Middle frontal gyrus (tissue), 1 donor: ENCODE measurements around the gene TWNK.

ENCODE experiments used
- DNase-seq: peaks from one replicate; pipeline ENCODE4 v3.0.0-alpha.2; 2015; ENCODE audit warnings: low spot score; ENCODE audit errors: extremely low spot score

The TWNK gene

DNA sequence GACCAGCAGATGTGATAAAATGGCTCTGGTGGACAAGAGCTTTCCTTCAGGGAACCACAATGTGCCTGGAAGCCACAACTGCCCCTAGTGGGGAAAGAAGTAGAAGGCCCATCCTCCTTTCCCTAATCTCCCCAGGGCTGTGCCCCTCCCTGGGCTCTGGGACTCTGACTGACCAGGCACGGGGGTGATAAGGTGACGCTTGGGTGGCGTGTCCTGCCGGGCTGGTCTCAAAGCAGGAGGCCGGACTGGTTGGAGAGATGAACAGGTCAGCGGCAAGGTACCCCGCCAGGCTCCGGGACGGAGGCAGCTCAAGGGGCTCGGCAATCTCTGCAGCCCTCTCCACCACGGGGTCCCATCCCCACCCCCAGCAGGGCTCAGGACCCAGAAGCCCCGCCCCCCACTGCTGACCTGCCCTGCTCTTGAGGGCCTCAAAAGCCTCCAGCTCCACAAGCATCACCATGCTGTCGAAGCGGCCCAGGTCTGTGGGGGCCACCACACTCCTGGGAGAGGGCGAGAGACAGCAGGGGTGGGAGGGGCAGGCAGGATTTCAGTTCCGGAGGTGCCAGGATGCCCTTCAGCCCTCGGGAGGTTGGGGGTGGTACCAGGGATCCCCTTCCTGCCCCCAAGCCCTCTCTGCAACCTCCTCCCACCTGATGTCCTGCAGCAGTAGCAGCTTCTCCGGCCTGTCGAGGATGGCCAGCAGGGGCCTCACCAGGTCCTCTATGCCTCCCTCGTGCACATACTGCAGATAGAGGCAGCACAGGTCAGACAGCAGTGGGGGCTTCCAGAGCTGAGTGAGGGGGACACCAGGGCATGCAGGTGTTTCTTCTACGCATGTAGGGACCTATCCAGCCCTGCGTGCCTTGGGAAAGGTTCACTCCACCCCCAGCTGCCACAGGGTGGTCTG, 24.4 kb downstream of the TWNK start:
- DNase-seq, result no peak

DNA sequence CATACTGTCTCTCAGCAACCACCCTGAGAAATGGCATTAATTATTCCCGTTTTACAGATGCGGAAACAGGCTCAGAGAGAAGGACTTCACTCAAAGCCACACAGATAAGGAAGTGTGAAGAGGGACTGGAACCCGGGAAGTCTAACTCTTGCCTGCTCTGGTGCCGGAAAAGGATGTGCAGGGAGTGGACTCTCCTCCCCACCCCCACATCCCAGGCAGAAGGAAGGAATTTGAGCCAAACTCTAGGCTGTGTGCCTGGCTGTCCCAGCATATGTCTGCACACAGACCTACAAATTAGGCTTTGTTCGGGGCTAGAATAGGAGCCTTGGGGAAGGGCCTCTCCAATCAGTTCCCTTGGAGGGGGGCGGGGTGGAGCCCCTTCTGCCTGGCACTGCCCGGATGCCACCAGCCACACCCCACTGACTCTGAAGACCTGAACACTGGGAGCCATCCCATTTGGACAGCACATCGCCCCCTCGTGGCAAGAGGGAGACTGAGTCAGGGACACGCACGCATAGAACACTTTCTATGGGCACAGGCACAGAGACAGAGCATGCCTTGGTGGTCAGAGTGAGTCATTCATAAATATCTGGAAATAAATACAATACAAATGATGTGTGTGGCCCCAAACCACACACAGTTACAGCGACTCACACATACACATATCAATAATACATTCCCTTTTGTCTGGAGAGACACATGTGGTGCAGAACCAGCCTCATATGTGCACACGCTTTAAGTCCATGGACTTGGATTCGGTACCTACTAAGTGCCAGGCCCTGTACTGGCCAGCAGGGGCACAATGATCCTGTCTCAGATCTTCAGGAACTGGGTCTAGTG, 25.4 kb downstream of the TWNK start:
- DNase-seq, result peak; percentile 89

DNA sequence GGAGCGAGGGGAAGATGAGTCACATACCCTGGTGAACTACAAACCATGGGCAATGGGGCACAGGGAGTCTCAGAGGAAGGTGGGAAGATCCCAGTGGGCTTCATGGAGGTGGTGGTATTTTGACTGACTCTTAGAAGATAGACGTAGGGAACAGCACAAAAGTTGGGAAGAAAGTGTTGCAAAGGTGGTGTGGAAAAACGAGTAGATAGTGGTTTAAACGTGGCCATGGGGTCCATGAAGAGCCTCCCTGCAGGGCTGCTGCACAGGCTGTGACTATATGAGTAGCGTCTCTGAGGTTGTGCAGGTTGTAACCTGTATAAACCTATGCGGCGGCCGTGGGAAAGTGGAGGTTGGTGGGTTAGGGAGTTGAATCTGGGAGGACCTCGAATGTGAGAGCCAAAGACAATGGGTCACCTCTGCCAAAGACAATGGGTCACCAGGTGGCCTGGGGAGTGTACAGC, 26.1 kb downstream of the TWNK start:
- DNase-seq, result no peak

DNA sequence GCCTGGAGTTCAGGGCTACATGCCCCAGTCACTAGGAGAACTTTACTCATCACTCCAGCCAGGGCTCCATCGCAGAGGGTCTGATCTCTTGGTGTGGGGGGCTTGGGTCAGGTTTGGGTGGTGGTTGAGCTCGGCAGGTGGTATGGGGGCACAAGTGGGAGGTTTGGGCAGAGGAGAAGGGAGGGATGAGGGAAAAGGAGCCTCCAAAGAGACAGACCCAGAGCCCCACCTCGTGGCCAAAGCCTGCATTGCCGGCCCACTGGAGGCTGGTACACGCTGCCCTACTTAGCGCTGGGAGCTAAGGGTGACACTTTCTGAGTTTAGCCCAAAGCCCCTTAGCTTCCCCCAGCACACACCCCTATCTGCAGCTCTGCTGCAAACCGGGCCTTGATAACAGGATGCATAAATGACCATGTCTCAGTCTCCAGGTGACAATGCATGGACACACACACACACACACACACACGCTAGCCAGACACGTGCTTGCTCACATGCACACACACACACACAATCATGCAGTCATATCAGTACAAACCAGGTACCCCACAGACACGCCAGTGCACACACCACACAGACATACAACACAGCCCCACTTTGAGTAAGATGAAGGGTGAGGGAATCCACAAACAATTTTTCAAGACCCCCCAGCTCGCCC, 27.0 kb downstream of the TWNK start:
- no peak for DNase-seq

- no peak for DNase-seq
Observed at GRCh38 chr10:101014966-101015581, 27.7 kb downstream of the TWNK start.

GRCh38 chr10:101015582-101015973, 28.2 kb downstream of the TWNK start:
- no peak for DNase-seq

DNA sequence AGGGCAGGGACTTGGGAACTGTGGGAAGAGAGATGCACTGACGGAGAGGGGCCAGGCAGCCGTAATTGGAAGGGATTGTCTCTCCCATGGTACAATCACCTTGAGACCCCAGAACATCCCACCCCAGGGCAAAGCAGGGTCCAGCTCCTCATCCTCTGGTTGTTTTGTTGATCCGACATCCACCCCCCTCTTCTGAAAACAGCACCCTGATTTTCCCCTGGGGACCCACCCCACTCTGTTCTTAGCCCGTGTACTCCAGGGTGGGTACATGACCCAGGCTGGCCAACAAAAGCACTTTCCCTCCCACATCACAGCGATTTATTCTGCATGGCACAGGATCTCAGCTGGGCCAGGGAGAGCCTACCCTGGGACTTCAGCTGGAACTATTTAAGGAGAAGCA, 29.5 kb downstream of the TWNK start:
- no peak for DNase-seq

GRCh38 chr10:101018118-101018599, 30.8 kb downstream of the TWNK start:
- DNase-seq, result no peak

DNA sequence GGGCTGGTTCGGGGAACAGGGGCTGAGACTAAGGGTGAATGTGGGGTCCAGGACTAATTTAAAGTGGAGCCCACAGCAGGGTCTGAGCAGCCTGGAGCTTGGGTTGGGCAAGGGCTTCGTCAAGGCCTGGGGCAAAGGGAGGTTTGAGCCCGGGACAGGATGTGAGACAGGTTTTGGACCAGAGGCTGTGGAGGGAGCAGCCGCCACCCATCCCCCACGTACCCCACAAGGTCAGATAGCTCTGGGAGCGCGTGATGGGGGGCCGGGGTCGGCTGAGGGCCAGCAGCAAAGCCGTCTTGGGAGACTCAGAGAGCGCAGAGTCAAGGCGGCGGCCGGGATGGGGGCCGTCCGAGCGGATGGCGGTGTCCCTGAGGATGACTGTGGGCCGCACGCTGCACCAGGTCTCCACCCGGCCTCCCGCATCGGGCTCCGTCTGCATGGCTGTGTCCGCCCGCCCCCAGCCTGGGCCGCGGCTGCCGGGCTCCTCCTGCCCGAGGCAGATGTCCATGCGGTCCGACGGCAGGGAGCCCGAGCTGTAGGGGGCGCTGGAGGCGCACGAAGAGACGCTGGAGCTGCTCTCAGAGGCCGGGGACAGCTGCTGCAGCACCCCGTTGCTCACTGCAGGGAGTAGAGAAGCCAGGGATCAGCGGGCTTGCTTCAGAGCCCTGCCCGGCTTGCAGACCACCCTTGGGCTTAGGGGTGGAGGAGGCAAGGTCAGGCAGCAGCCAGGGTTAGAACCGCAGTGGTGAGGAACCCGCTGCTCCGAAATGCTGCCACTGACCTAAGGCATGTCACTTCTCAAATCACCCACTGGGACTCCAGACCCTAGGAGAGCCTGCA, 31.5 kb downstream of the TWNK start:
- DNase-seq, result peak; percentile 58

GRCh38 chr10:101019440-101019703, 32.0 kb downstream of the TWNK start:
- no peak for DNase-seq

GRCh38 chr10:101020427-101021075, 33.2 kb downstream of the TWNK start:
- no peak for DNase-seq

DNA sequence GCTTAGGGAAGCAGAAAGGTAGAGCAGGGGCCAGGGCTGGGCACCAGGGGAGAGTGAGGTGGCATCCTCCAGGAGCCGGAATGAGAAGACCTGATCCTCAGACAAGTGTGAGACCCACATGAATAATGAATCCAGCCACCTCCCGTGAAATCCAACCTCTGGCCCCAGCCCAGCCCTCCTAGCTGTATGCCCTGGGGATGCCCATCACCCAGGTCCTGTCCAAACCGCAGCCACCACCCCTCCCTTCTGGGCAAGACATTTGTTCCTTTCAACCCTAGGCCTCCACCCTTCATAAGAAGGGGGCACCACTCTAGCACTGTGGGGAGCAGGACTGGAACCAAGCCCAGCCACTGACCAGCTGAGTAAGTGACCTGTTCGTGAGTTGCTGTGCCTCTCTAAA, 33.9 kb downstream of the TWNK start:
- no peak for DNase-seq

GRCh38 chr10:101021692-101022251, 34.4 kb downstream of the TWNK start:
- no peak for DNase-seq

GRCh38 chr10:101022967-101023705, 35.8 kb downstream of the TWNK start:
- DNase-seq, result no peak

- DNase-seq, result no peak
Observed at GRCh38 chr10:101027106-101027720, 39.9 kb downstream of the TWNK start.

GRCh38 chr10:101028446-101029337, 41.3 kb downstream of the TWNK start:
- DNase-seq, result no peak

- DNase-seq, result no peak
Observed at GRCh38 chr10:101029520-101030295, 42.4 kb downstream of the TWNK start.
